DOHH2 (cell line): Measurements from ENCODE around the gene ERN1.
"Not testable (repeated sequence)": the region's sequence is repeated elsewhere in the genome, so short reads cannot be mapped to it uniquely, and the experiment has no call there.

ENCODE experiments used
- H3F3A ChIP-seq: fragments of 200-600 bp; sonication (generic), shearing (Covaris generic); 2 replicates; pipeline ENCODE4 v1.6.0; 2016; ENCODE audit warnings: antibody characterized with exemption, mild to moderate bottlenecking; ENCODE audit not compliant: control insufficient read depth, insufficient read depth
- H3K27ac ChIP-seq: fragments of 200-600 bp; sonication (generic); 2 replicates; pipeline ENCODE4 v1.5.1; 2014; ENCODE audit warnings: low read depth, mild to moderate bottlenecking, low read length, moderate library complexity
- H3K27me3 ChIP-seq: fragments of 200-600 bp; sonication (generic); 2 replicates; pipeline ENCODE4 v1.6.1; 2014; ENCODE audit warnings: mild to moderate bottlenecking, low read length, mixed read lengths; ENCODE audit not compliant: control insufficient read depth
- H3K36me3 ChIP-seq: fragments of 200-600 bp; sonication (generic); 2 replicates; pipeline ENCODE4 v1.6.1; 2014; ENCODE audit warnings: mild to moderate bottlenecking, low read length, moderate library complexity, mixed read lengths; ENCODE audit not compliant: control insufficient read depth
- H3K4me1 ChIP-seq: fragments of 200-600 bp; sonication (generic); 2 replicates; pipeline ENCODE4 v1.6.1; 2014; ENCODE audit warnings: mild to moderate bottlenecking, low read length, mixed read lengths; ENCODE audit not compliant: control insufficient read depth
- H3K4me2 ChIP-seq: fragments of 200-600 bp; sonication (generic); 2 replicates; pipeline ENCODE4 v1.6.0; 2014; ENCODE audit warnings: mild to moderate bottlenecking, low read length, moderate library complexity
- H3K4me3 ChIP-seq: fragments of 200-600 bp; sonication (generic); 2 replicates; pipeline ENCODE4 v1.5.1; 2014; ENCODE audit warnings: mild to moderate bottlenecking, low read length, mixed read lengths
- H3K79me2 ChIP-seq: fragments of 200-600 bp; sonication (generic); 2 replicates; pipeline ENCODE4 v1.6.1; 2014; ENCODE audit warnings: mild to moderate bottlenecking, low read length, mixed read lengths; ENCODE audit not compliant: control insufficient read depth
- H3K9me2 ChIP-seq: fragments of 200-600 bp; sonication (generic); replicated peaks from 2 replicates; pipeline ENCODE4 v1.6.1; 2014; ENCODE audit warnings: mild to moderate bottlenecking, low read length, mixed read lengths; ENCODE audit not compliant: control insufficient read depth
- H3K9me3 ChIP-seq: fragments of 200-600 bp; sonication (generic); 2 replicates; pipeline ENCODE4 v1.6.1; 2014; ENCODE audit warnings: antibody characterized with exemption, low read length, mixed read lengths; ENCODE audit not compliant: control insufficient read depth, insufficient read depth
- H4K20me1 ChIP-seq: fragments of 200-600 bp; sonication (generic); 2 replicates; pipeline ENCODE4 v1.6.0; 2014; ENCODE audit warnings: low read depth, mild to moderate bottlenecking, antibody characterized with exemption, low read length, moderate library complexity; ENCODE audit not compliant: control insufficient read depth, insufficient read depth
- EZH2phosphoT487 ChIP-seq: fragments of 200-600 bp; sonication (generic); IDR thresholded peaks from 2 replicates; pipeline ENCODE4 v1.6.1; 2017; ENCODE audit warnings: borderline replicate concordance, mild to moderate bottlenecking, antibody characterized with exemption, low read length, moderate library complexity, mixed read lengths
- TF ChIP-seq, protein P1 (sequence below): fragments of 200-600 bp; sonication (generic); IDR thresholded peaks from one replicate; pipeline ENCODE4 v1.5.1; 2014; ENCODE audit warnings: antibody characterized with exemption, mild to moderate bottlenecking, low read depth, low read length; ENCODE audit not compliant: poor library complexity, severe bottlenecking

ERN1 gene

DNA sequence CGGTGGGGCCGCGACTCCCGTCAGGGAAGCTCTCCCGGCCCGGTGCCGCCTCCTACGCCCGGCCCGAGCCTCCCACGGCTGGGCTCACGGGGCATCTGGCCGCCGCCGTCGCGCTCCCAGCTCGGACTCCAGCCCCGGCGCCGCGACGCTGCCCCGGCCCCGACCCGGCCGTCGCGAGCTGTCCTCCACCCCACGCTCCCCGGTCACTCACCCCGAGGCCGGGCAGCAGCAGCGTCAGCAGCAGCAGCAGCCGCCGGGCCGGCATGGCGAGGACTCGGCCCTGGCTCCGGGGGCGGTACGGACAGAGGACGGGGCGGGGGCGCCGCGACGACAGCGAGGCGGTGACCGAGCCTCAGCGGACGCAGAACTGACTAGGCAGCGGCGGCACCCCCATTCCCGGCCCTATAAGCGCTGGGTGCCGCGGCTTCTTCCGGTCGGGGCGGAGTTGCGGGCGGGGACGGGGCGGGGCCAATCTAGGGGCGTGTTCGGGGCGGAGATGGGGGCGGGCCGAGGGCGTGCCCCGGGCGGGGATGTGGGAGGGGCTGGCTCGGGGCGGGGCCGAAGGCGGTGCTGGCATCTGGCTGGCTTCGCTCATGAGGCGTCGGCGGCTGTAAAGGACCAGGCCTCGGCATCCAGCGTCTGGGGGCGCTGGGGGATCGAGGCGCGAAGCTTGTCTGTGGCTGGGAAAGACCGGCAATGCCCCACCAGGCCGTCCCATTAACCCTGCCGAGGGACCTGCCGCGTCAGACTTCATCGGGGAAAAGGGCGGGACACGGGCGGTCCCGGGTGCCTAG, at the start of gene ERN1:
Gene ERN1 (minus strand): TSS at position 380 of the 794 bp plus-strand sequence. CDS start 115 bp downstream, at position 265.
- Histone ChIP-seq H3K27ac (no peak within 1 kb of the TSS), H4K20me1 (no peaks in the 10 kb centered on the region), H3F3A (0 out of 2 replicates have a peak, but pooled peaks cover 4% of the 10 kb centered on the region), H3K79me2 (no peaks in the 10 kb centered on the region), H3K9me3 (no peaks in the 10 kb centered on the region), H3K4me1 (peaks cover 18% of the 10 kb centered on the region), H3K27me3 (peaks cover 34% of the 10 kb centered on the region), H3K4me2 (peak within 1 kb of the TSS; percentile 95), H3K36me3 (no peaks in the 10 kb centered on the region), H3K9me2 (no peaks in the 10 kb centered on the region), H3K4me3 (peak within 1 kb of the TSS; percentile 90)
- TF ChIP-seq, protein P1, sequence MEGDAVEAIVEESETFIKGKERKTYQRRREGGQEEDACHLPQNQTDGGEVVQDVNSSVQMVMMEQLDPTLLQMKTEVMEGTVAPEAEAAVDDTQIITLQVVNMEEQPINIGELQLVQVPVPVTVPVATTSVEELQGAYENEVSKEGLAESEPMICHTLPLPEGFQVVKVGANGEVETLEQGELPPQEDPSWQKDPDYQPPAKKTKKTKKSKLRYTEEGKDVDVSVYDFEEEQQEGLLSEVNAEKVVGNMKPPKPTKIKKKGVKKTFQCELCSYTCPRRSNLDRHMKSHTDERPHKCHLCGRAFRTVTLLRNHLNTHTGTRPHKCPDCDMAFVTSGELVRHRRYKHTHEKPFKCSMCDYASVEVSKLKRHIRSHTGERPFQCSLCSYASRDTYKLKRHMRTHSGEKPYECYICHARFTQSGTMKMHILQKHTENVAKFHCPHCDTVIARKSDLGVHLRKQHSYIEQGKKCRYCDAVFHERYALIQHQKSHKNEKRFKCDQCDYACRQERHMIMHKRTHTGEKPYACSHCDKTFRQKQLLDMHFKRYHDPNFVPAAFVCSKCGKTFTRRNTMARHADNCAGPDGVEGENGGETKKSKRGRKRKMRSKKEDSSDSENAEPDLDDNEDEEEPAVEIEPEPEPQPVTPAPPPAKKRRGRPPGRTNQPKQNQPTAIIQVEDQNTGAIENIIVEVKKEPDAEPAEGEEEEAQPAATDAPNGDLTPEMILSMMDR: no peak
- no peak for TF ChIP-seq EZH2phosphoT487

GRCh38 chr17:64179024-64179423, 49.1 kb upstream of the ERN1 start:
- not testable (repeated sequence) for H3F3A ChIP-seq, H3K4me3 ChIP-seq, H3K9me2 ChIP-seq, H3K27ac ChIP-seq, H4K20me1 ChIP-seq, H3K9me3 ChIP-seq, H3K36me3 ChIP-seq, H3K4me2 ChIP-seq, H3K79me2 ChIP-seq, H3K4me1 ChIP-seq, H3K27me3 ChIP-seq

DNA sequence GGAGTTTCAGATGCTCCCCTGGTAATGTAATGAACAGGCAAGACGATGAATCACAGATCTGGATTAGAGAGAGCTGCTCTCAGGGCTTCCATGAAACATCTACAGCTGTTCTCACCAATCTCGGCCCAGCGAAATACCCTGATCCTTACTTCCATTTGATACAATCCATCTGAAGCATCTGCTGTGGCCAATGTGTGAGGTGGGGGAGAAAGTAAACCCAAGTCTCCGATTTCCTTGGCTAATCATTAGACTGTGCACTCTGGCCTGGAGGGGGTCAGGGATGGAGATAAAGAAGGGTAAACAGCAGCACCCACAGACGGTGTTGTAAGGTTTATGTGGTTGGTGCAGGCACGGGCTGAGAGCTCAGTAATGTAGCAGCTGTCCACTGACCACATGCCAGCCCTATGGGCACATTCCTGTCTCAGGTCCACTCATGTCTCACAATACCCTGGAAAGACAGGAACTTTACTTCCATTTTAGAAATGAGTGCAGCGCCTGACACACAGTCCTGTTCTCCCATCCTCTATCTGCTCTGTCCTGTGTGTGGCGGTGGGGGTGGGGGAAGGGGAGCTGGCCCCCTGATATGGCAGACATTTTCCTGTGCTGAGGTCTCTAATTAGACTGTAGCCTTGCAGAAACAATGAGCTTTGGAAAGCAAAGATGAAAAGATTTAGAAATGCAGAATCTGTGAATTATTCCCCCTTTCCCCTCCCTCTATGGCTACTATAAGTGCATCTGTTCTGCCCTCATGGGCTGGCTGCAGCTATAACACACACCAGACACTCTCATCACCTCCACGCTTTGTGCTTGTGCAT, 48.3 kb upstream of the ERN1 start:
- Histone ChIP-seq H3K9me2 (no peaks in the 10 kb centered on the region), H4K20me1 (no peaks in the 10 kb centered on the region), H3K4me3 (no peak overlapping the region), H3K36me3 (no peaks in the 10 kb centered on the region), H3F3A (no peaks in the 10 kb centered on the region), H3K27me3 (no peaks in the 10 kb centered on the region), H3K79me2 (no peaks in the 10 kb centered on the region), H3K4me2 (no peak overlapping the region), H3K9me3 (no peaks in the 10 kb centered on the region), H3K27ac (no peak overlapping the region), H3K4me1 (no peaks in the 10 kb centered on the region)
- TF ChIP-seq EZH2phosphoT487: no peak
- TF ChIP-seq, protein P1: no peak
